ENCODE measurements around the gene C2CD4B. TPM values are rescaled to one million over a fixed set of nuclear protein-coding genes. Genes with fewer than 3 reads are reported as not detected.
A peak's percentile ranks its signal among the peaks of the same experiment; 100 is the strongest.

C2CD4B gene
- total RNA-seq, 4 donors from 2014 or later, result 1.2 to 4.7 TPM; not detected in 2

DNA sequence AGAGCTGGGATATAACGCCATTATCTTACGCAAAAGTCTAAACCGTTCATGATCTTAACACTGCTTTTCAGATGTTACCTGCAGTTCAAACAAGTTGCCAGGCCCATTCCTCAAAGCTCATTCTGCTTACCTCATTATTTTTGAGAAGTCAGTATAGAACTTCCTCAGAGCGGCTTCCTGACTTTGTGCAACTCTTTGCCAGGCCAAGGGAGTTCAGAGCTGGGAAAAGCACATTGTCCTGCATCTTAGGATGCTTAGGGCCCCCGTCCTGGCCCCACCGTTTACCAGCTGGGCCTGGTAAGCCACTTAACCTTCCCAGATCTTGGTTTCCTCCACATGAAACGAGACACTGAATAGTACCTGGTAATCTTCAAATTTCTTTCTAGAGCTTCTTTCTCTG is 6.8 kb upstream of the C2CD4B start:
- Histone ChIP-seq H3K27ac (no peak overlapping the region), H3K9me3 (no peaks in the 10 kb centered on the region), H3K27me3 (peaks cover 0 to under 1% of the 10 kb centered on the region in 2 donors), H3K36me3 (no peaks in the 10 kb centered on the region), H3K4me3 (no peak overlapping the region), H3K4me1 (no peaks in the 10 kb centered on the region)
- TF ChIP-seq, protein P1, sequence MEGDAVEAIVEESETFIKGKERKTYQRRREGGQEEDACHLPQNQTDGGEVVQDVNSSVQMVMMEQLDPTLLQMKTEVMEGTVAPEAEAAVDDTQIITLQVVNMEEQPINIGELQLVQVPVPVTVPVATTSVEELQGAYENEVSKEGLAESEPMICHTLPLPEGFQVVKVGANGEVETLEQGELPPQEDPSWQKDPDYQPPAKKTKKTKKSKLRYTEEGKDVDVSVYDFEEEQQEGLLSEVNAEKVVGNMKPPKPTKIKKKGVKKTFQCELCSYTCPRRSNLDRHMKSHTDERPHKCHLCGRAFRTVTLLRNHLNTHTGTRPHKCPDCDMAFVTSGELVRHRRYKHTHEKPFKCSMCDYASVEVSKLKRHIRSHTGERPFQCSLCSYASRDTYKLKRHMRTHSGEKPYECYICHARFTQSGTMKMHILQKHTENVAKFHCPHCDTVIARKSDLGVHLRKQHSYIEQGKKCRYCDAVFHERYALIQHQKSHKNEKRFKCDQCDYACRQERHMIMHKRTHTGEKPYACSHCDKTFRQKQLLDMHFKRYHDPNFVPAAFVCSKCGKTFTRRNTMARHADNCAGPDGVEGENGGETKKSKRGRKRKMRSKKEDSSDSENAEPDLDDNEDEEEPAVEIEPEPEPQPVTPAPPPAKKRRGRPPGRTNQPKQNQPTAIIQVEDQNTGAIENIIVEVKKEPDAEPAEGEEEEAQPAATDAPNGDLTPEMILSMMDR (IDR thresholded peaks at IDR 0.05), result no peak
- no peak for TF ChIP-seq POLR2A (IDR thresholded peaks at IDR 0.05)
- intact Hi-C loops (cut with DNase I; ENCODE audit: low total_unique reads), result no loop called here
- no peak for DNase-seq

DNA sequence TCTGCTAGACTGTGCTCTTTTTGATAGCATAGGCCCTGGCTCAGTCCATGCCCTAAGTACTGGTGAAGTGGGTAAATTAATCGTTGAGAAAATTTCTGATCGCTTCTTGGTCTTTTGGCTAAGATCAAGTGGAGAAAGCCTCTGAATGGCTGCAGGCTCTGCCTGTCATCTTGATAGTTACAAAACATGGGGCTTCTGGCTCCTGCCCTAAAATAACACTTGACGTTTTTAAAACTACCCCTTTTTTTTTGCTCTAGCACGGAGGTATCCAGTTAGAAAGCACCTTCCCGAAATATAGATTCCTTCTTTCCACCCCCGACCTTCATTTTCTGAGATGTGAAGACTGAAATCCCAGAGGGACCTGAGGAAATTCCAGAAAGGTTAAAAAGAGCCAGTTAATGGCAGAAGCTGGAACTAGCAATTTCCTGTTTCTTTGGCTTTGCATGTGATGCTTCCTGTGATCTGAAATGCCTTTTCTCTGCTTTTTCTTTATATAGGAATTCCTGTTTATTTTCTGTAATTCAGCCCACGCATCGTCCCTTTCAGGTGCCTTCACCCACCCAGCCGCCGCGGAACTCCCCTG is 799 bp upstream of the C2CD4B start:
- H3K27ac ChIP-seq, result peak overlapping the region in 1 of 2 donors; percentile 48
- peaks cover 0 to 18% of the 10 kb centered on the region in 2 donors for H3K27me3 ChIP-seq
- intact Hi-C loops (cut with DNase I; ENCODE audit: low total_unique reads), result no loop called here
- TF ChIP-seq POLR2A (IDR thresholded peaks at IDR 0.05), result no peak
- TF ChIP-seq, protein P1 (IDR thresholded peaks at IDR 0.05), result no peak
- no peak for DNase-seq
- no peaks in the 10 kb centered on the region for H3K9me3 ChIP-seq
- H3K36me3 ChIP-seq, result no peaks in the 10 kb centered on the region
- no peak overlapping the region for H3K4me3 ChIP-seq
- H3K4me1 ChIP-seq, result no peaks in the 10 kb centered on the region

DNA sequence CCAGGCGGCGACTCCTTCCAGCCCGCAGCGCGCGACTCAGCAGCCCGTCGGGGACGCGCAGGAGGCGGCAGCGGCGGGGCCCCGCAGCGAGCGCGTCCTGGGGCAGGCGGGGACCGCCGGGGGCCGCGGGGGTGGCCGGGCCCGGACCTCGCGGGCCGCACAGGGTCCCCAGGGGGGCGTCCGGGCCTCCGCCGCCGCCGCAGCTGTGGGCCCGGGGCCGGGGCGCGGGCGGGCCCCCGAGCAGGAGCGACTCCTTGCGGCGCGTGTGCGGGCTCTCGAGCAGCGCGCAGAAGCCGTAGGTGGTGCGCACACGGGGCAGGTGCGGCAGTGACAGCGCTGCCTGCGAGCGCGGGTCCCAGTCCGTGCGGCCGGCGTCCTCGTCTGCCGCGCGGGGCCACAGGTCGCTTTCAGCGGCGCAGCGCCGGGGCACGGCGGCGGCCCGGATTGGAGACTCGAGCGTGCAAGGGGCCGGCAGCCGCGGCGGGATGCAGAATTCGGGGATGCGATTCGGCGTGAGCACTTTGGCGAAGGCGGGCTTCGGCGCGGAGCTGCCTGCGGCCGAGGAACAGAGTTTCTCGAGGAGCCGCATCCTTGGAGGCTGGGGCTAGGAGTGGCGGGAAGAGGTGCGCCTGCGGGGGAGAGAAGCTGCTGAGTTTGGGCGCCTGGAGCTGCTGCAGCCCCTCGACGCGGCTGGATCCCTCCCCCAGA is 535 bp downstream of the C2CD4B start:
- no peak for DNase-seq
- intact Hi-C loops (cut with DNase I; ENCODE audit: low total_unique reads), result no loop called here
- H3K27ac ChIP-seq, result peak overlapping the region; percentile 18 to 42

DNA sequence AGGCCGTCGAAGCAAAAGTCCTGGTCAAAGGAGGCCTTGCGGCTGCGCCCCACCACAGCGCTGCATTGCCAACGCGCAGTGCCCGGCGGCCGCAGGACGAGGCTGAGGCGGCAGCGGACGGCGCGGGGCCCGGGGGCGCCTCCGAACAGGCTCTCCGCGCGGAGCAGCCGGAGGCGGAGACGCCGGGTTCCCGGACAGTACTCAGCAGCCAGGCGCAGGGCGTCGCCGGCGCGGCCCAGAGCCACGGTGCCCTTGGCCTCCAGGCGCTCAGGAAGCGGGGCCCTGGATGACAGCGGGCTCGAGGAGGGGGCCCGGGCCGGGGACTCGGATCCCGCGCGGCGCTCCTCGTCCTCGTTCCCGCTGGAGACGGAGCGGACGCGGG is 1.1 kb downstream of the C2CD4B start:
- peaks cover 6 to 18% of the 10 kb centered on the region in 2 donors for H3K27me3 ChIP-seq
- H3K9me3 ChIP-seq, result no peaks in the 10 kb centered on the region
- no peak for DNase-seq
- H3K4me3 ChIP-seq, result no peak overlapping the region
- intact Hi-C loops (cut with DNase I; ENCODE audit: low total_unique reads), result no loop called here
- TF ChIP-seq, protein P1 (IDR thresholded peaks at IDR 0.05), result no peak
- TF ChIP-seq POLR2A (IDR thresholded peaks at IDR 0.05), result no peak
- no peaks in the 10 kb centered on the region for H3K4me1 ChIP-seq
- peak overlapping the region; percentile 18 to 42 for H3K27ac ChIP-seq
- H3K36me3 ChIP-seq, result no peaks in the 10 kb centered on the region

More for the DNA sequence above, 535 bp downstream of the C2CD4B start:
- Histone ChIP-seq H3K4me3 (peak overlapping the region; percentile 1 to 30), H3K27me3 (peaks cover 6 to 18% of the 10 kb centered on the region in 2 donors), H3K36me3 (no peaks in the 10 kb centered on the region), H3K4me1 (no peaks in the 10 kb centered on the region), H3K9me3 (no peaks in the 10 kb centered on the region)
- TF ChIP-seq, protein P1 (IDR thresholded peaks at IDR 0.05), result no peak
- no peak for TF ChIP-seq POLR2A (IDR thresholded peaks at IDR 0.05)

DNA sequence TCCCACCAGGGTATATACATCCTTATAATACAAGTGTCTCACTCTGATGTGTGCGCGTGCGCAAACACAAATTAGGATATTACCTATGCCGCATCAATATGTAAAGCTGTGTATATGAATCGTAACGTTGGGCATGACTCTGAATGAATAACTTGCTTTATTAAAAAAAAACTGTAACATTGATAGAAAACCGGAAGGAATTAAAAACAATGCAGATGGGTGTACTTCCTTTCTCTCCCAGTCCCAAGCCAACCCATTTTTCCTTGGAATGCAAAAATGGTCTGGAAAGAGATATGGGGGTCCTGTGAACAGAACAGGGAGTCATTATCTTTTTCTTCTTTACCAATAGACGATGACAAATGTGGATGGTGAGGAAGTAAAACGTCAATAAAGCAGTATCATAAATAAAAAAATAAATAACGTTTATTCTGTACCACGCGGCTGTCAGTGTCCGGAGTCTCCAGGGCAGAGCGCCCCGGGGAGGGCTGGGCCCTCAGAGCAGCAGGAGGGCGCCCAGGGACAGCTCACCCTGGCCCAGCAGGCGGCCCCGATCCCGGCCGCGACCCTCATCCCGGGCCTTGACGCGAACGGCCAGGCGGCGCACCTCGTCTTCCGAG is 1.6 kb downstream of the C2CD4B start:
- no peak for DNase-seq
- Histone ChIP-seq H3K27ac (peak overlapping the region; percentile 18 to 42), H3K4me1 (no peaks in the 10 kb centered on the region), H3K36me3 (no peaks in the 10 kb centered on the region), H3K9me3 (no peaks in the 10 kb centered on the region), H3K4me3 (no peak overlapping the region), H3K27me3 (peaks cover 6 to 18% of the 10 kb centered on the region in 2 donors)
- intact Hi-C loops (cut with DNase I; ENCODE audit: low total_unique reads), result no loop called here
- TF ChIP-seq, protein P1 (IDR thresholded peaks at IDR 0.05), result no peak
- TF ChIP-seq POLR2A (IDR thresholded peaks at IDR 0.05), result no peak

Measured in uterus (tissue), 4 donors.